ENCODE measurements around the gene ADGRV1. TPM values are rescaled to one million over a fixed set of nuclear protein-coding genes. Genes with fewer than 3 reads are reported as not detected.

ADGRV1 gene
- total and polyA plus RNA-seq, 2 donors (not counting 3 experiments of a cell fraction or from before 2014, with no cell fraction given) = 0.11 to 0.55 TPM

DNA sequence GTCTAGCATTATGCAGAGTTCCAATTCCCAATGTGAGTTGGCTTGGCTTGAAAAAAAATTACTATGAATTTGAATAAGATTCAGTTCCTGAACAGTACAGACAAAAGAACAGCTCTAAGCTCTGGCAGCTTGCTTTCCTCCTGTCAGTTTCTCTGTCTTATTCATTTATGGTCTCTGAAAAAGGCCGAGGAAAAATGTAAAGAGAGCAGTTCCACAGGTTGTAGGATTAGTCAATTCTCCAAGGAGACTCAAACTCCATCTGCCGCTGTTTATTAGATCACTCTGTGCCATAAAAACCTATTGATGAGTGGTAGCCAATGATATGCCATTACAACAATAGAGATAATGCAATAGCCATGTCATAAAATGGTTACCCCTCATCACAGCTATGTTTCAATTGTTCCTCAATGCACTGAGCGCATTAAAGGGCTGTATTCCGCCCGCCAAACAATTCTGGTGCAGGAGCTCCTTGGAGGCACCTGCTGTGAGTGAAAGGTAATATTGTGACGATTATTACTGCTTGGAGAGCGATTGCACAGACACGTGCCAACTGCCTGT, 636.3 kb downstream of the ADGRV1 start:
- H3K9me1 ChIP-seq (replicated peaks; ENCODE audit: control insufficient read depth, extremely low read depth, insufficient read depth, low read length) = no peaks in the 10 kb centered on the region
- BruUV-seq (replicated peaks) = no TSS peak
- POLR2A ChIA-PET = no interaction called here
- no peaks in the 10 kb centered on the region for H3K36me3 ChIP-seq (ENCODE audit: control insufficient read depth in 2 of 2, extremely low read depth in 1 of 2, insufficient read depth in 2 of 2, low read length in 2 of 2)
- DNase-seq (ENCODE audit: low read depth, low spot score) (no peak), FAIRE-seq (no peak)
- dilution Hi-C loops (cut with MboI; ENCODE audit: extremely low pct_ligation_motif_present, low sequenced_read_pairs) (no loop called here), intact Hi-C loops (cut with micrococcal nuclease) (no loop called here)
- H2AFZ ChIP-seq (ENCODE audit: low read depth, low read length) = no peak overlapping the region
- H4K20me1 ChIP-seq (replicated peaks; ENCODE audit: control insufficient read depth, extremely low read depth, insufficient read depth, low read length) = no peaks in the 10 kb centered on the region
- H3K4me3 ChIP-seq (replicated peaks in 1 of 3; ENCODE audit: insufficient read depth in 1 of 3, low read depth in 1 of 3, low read length in 3 of 3) = no peak overlapping the region
- no peak overlapping the region for H3K9ac ChIP-seq (replicated peaks; ENCODE audit: extremely low read depth, insufficient read depth, low read length)
- no peaks in the 10 kb centered on the region for H3K27me3 ChIP-seq (ENCODE audit: control insufficient read depth in 2 of 2, insufficient read depth in 2 of 2, low read length in 2 of 2)
- H3K9me3 ChIP-seq (replicated peaks; ENCODE audit: control insufficient read depth, insufficient read depth, low read length) = no peaks in the 10 kb centered on the region
- CTCF ChIA-PET = interaction anchor here (3.1 kb wide), 1 partner anchor 24 kb away, joined by 7 read pairs; no protein-coding TSS in a partner anchor
- no peaks in the 10 kb centered on the region for H3K79me2 ChIP-seq (ENCODE audit: control insufficient read depth, insufficient read depth, low read length)
- peaks cover 4% of the 10 kb centered on the region for H3K4me1 ChIP-seq (ENCODE audit: control insufficient read depth, extremely low read depth, insufficient read depth, low read length)
- TF ChIP-seq POLR2A (IDR thresholded peaks at IDR 0.05; ENCODE audit: low read depth, low read length) (no peak), POLR2AphosphoS5 (IDR thresholded peaks at IDR 0.05; ENCODE audit: insufficient read depth, low read depth, low read length) (no peak), FOS (IDR thresholded peaks at IDR 0.05; ENCODE audit: borderline replicate concordance, insufficient read depth, low read length) (no peak), MYC (IDR thresholded peaks at IDR 0.05; ENCODE audit: low read depth, low read length) (no peak), EZH2 (IDR thresholded peaks at IDR 0.05; ENCODE audit: borderline replicate concordance, low read depth, low read length, severe bottlenecking) (no peak), JUN (IDR thresholded peaks at IDR 0.05; ENCODE audit: borderline replicate concordance, insufficient read depth, insufficient read length, low read depth) (no peak), GATA2 (IDR thresholded peaks at IDR 0.05; ENCODE audit: insufficient read depth, insufficient read length, low read depth, low read length) (no peak)
- TF ChIP-seq, protein P1, sequence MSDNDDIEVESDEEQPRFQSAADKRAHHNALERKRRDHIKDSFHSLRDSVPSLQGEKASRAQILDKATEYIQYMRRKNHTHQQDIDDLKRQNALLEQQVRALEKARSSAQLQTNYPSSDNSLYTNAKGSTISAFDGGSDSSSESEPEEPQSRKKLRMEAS (IDR thresholded peaks at IDR 0.05; ENCODE audit: insufficient read depth, insufficient read length) = no peak
- TF ChIP-seq, protein P2, sequence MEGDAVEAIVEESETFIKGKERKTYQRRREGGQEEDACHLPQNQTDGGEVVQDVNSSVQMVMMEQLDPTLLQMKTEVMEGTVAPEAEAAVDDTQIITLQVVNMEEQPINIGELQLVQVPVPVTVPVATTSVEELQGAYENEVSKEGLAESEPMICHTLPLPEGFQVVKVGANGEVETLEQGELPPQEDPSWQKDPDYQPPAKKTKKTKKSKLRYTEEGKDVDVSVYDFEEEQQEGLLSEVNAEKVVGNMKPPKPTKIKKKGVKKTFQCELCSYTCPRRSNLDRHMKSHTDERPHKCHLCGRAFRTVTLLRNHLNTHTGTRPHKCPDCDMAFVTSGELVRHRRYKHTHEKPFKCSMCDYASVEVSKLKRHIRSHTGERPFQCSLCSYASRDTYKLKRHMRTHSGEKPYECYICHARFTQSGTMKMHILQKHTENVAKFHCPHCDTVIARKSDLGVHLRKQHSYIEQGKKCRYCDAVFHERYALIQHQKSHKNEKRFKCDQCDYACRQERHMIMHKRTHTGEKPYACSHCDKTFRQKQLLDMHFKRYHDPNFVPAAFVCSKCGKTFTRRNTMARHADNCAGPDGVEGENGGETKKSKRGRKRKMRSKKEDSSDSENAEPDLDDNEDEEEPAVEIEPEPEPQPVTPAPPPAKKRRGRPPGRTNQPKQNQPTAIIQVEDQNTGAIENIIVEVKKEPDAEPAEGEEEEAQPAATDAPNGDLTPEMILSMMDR (IDR thresholded peaks at IDR 0.05; ENCODE audit: extremely low read depth in 1 of 2, insufficient read depth in 1 of 2, low read depth in 1 of 2, low read length in 2 of 2) = no peak
- no peak overlapping the region for H3K4me2 ChIP-seq (ENCODE audit: insufficient read depth, low read length)
- no peak overlapping the region for H3K27ac ChIP-seq (ENCODE audit: insufficient read depth, low read depth, low read length)
